Liver (tissue), 3 donors: ENCODE measurements around the gene TMEM35B.
"Not testable (repeated sequence)": the region's sequence is repeated elsewhere in the genome, so short reads cannot be mapped to it uniquely, and the experiment has no call there.

Source experiments
- FOXA1 ChIP-seq: IDR thresholded peaks from 2 replicates; pipeline ENCODE4 v1.6.1; 2016; ENCODE audit warnings: antibody characterized with exemption
- GABPA ChIP-seq, 2 donors: IDR thresholded peaks in 1 of 2; conservative IDR thresholded peaks in 1 of 2; 2 replicates each; pipeline ENCODE4 v1.6.1; 2016; ENCODE audit warnings: antibody characterized with exemption in 2 of 2, mild to moderate bottlenecking in 1 of 2, moderate library complexity in 1 of 2
- HNF4G ChIP-seq: IDR thresholded peaks from 2 replicates; pipeline ENCODE4 v1.6.1; 2016; ENCODE audit warnings: antibody characterized with exemption
- JUND ChIP-seq, 2 donors: IDR thresholded peaks; 2 replicates each; pipeline ENCODE4 v1.6.1; 2016; ENCODE audit warnings: antibody characterized with exemption in 2 of 2
- NR2F2 ChIP-seq: IDR thresholded peaks from 2 replicates; pipeline ENCODE4 v1.6.1; 2016; ENCODE audit warnings: antibody characterized with exemption
- RAD21 ChIP-seq, 2 donors: IDR thresholded peaks; 2 replicates each; pipeline ENCODE4 v1.6.1; 2016; ENCODE audit warnings: antibody characterized with exemption in 2 of 2, mild to moderate bottlenecking in 2 of 2
- SP1 ChIP-seq: IDR thresholded peaks from 2 replicates; pipeline ENCODE4 v1.6.1; 2018; ENCODE audit warnings: antibody characterized with exemption, mild to moderate bottlenecking
- TAF1 ChIP-seq: conservative IDR thresholded peaks from 2 replicates; pipeline ENCODE4 v1.6.1; 2016; ENCODE audit warnings: antibody characterized with exemption, mild to moderate bottlenecking
- YY1 ChIP-seq: IDR thresholded peaks from 2 replicates; pipeline ENCODE4 v1.6.1; 2016; ENCODE audit warnings: antibody characterized with exemption, mild to moderate bottlenecking
- TF ChIP-seq, protein P1 (sequence below): fragments of 150-350 bp; IDR thresholded peaks from 2 replicates; pipeline ENCODE4 v1.5.1; 2017; ENCODE audit warnings: improper control_type of control experiment, low read depth, low read length; ENCODE audit not compliant: missing input control
- TF ChIP-seq, protein P2 (sequence below): IDR thresholded peaks from 2 replicates; pipeline ENCODE4 v1.6.1; 2016; ENCODE audit warnings: antibody characterized with exemption
- TF ChIP-seq, protein P3 (sequence below): IDR thresholded peaks from 2 replicates; pipeline ENCODE4 v1.6.1; 2016; ENCODE audit warnings: antibody characterized with exemption
- TF ChIP-seq, protein P4 (sequence below): IDR thresholded peaks from 2 replicates; pipeline ENCODE4 v1.6.1; 2016; ENCODE audit warnings: antibody characterized with exemption, mild to moderate bottlenecking
- TF ChIP-seq, protein P5 (sequence below): IDR thresholded peaks from 2 replicates; pipeline ENCODE4 v1.6.1; 2016; ENCODE audit warnings: antibody characterized with exemption
- donor health status: healthy.
- donor health status: healthy.

DNA sequence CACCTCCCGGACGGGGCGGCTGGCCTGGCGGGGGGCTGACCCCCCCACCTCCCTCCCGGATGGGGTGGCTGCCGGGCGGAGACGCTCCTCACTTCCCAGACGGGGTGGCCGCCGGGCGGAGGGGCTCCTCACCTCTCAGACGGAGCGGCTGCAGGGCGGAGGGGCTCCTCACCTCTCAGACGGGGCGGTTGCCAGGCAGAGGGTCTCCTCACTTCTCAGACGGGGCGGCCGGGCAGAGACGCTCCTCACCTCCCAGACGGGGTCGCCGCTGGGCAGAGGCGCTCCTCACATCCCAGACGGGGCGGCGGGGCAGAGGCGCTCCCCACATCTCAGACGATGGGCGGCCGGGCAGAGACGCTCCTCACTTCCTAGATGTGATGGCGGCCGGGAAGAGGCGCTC, 17.5 kb downstream of the TMEM35B start:
- TF ChIP-seq, protein P1, sequence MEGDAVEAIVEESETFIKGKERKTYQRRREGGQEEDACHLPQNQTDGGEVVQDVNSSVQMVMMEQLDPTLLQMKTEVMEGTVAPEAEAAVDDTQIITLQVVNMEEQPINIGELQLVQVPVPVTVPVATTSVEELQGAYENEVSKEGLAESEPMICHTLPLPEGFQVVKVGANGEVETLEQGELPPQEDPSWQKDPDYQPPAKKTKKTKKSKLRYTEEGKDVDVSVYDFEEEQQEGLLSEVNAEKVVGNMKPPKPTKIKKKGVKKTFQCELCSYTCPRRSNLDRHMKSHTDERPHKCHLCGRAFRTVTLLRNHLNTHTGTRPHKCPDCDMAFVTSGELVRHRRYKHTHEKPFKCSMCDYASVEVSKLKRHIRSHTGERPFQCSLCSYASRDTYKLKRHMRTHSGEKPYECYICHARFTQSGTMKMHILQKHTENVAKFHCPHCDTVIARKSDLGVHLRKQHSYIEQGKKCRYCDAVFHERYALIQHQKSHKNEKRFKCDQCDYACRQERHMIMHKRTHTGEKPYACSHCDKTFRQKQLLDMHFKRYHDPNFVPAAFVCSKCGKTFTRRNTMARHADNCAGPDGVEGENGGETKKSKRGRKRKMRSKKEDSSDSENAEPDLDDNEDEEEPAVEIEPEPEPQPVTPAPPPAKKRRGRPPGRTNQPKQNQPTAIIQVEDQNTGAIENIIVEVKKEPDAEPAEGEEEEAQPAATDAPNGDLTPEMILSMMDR, result not testable (repeated sequence)
- not testable (repeated sequence) for TF ChIP-seq RAD21 (IDR thresholded peaks at IDR 0.05); GABPA (IDR thresholded peaks at IDR 0.05 in 1 of 2, conservative IDR thresholded peaks at IDR 0.05 in 1 of 2); FOXA1; YY1; HNF4G; TAF1; NR2F2; JUND (IDR thresholded peaks at IDR 0.05); SP1
- TF ChIP-seq, protein P2, sequence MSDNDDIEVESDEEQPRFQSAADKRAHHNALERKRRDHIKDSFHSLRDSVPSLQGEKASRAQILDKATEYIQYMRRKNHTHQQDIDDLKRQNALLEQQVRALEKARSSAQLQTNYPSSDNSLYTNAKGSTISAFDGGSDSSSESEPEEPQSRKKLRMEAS, result not testable (repeated sequence)
- TF ChIP-seq, protein P3, sequence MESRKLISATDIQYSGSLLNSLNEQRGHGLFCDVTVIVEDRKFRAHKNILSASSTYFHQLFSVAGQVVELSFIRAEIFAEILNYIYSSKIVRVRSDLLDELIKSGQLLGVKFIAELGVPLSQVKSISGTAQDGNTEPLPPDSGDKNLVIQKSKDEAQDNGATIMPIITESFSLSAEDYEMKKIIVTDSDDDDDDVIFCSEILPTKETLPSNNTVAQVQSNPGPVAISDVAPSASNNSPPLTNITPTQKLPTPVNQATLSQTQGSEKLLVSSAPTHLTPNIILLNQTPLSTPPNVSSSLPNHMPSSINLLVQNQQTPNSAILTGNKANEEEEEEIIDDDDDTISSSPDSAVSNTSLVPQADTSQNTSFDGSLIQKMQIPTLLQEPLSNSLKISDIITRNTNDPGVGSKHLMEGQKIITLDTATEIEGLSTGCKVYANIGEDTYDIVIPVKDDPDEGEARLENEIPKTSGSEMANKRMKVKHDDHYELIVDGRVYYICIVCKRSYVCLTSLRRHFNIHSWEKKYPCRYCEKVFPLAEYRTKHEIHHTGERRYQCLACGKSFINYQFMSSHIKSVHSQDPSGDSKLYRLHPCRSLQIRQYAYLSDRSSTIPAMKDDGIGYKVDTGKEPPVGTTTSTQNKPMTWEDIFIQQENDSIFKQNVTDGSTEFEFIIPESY, result not testable (repeated sequence)
- TF ChIP-seq, protein P4, sequence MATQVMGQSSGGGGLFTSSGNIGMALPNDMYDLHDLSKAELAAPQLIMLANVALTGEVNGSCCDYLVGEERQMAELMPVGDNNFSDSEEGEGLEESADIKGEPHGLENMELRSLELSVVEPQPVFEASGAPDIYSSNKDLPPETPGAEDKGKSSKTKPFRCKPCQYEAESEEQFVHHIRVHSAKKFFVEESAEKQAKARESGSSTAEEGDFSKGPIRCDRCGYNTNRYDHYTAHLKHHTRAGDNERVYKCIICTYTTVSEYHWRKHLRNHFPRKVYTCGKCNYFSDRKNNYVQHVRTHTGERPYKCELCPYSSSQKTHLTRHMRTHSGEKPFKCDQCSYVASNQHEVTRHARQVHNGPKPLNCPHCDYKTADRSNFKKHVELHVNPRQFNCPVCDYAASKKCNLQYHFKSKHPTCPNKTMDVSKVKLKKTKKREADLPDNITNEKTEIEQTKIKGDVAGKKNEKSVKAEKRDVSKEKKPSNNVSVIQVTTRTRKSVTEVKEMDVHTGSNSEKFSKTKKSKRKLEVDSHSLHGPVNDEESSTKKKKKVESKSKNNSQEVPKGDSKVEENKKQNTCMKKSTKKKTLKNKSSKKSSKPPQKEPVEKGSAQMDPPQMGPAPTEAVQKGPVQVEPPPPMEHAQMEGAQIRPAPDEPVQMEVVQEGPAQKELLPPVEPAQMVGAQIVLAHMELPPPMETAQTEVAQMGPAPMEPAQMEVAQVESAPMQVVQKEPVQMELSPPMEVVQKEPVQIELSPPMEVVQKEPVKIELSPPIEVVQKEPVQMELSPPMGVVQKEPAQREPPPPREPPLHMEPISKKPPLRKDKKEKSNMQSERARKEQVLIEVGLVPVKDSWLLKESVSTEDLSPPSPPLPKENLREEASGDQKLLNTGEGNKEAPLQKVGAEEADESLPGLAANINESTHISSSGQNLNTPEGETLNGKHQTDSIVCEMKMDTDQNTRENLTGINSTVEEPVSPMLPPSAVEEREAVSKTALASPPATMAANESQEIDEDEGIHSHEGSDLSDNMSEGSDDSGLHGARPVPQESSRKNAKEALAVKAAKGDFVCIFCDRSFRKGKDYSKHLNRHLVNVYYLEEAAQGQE, result not testable (repeated sequence)
- TF ChIP-seq, protein P5, sequence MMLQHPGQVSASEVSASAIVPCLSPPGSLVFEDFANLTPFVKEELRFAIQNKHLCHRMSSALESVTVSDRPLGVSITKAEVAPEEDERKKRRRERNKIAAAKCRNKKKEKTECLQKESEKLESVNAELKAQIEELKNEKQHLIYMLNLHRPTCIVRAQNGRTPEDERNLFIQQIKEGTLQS, result not testable (repeated sequence)
